ENCODE measurements around the gene LRRTM2. TPM values are rescaled to one million over a fixed set of nuclear protein-coding genes. Genes with fewer than 3 reads are reported as not detected.

LRRTM2 gene
- polyA plus RNA-seq, 2 of the 4 experiments (the other 2 are of a cell fraction) = not detected

- TF ChIP-seq NPAS2 (CRISPR knock-in tag; IDR thresholded peaks at IDR 0.05; ENCODE audit: borderline replicate concordance) = no peak
- TF ChIP-seq HOXA7 (CRISPR knock-in tag; IDR thresholded peaks at IDR 0.05) = no peak
- TF ChIP-seq EHMT2 (IDR thresholded peaks at IDR 0.05; ENCODE audit: low read depth) = no peak
- no peak for TF ChIP-seq RFX5 (IDR thresholded peaks at IDR 0.05)
- TF ChIP-seq BCL3 (IDR thresholded peaks at IDR 0.05) = no peak
- no peak for TF ChIP-seq NR3C1 (IDR thresholded peaks at IDR 0.05)
- no peak for TF ChIP-seq HOXB13 (CRISPR knock-in tag; IDR thresholded peaks at IDR 0.05; ENCODE audit: low read depth)
These were observed 4.5 kb downstream of the LRRTM2 start (continued) for GRCh38 chr5:138870611-138871010.

- Histone ChIP-seq H3K4me1 (peaks cover 36% of the 10 kb centered on the region), H3K9me3 (no peaks in the 10 kb centered on the region), H3K27ac (peak overlapping the region in 1 of 2 experiments; percentile 38; a peak in 2 of 6 replicates), H3K4me3 (no peak overlapping the region), H3K4me2 (peak overlapping the region; percentile 47)
- DNase-seq (ENCODE audit: low read depth in 1 of 2, low spot score in 1 of 2) = no peak
- 29% methylated on average over 5 of the region's 5 CpGs for whole genome bisulfite sequencing (ENCODE audit: missing lambda C conversion rate)
- FAIRE-seq = no peak
- TF ChIP-seq EP300 (IDR thresholded peaks at IDR 0.05) = no peak
- ChIA-PET CTCF (interaction anchor here (1.1 to 1.4 kb wide), 2 partner anchors 9 to 45 kb away, joined by 3 read pairs; no protein-coding TSS in a partner anchor), POLR2A (no interaction called here)
- ATAC-seq = peak; percentile 58 to 78; a peak in 4 of 6 replicates
These were observed 5.2 kb downstream of the LRRTM2 start for GRCh38 chr5:138869763-138870500.

- DNase-seq (ENCODE audit: low read depth in 1 of 2, low spot score in 1 of 2) (no peak), FAIRE-seq (no peak), ATAC-seq (no peak)
- POLR2A ChIA-PET = no interaction called here
- no peak for TF ChIP-seq HDAC2 (IDR thresholded peaks at IDR 0.05)
- TF ChIP-seq EP300 (IDR thresholded peaks at IDR 0.05) = no peak
- TF ChIP-seq JUN (IDR thresholded peaks at IDR 0.05) = no peak
- no peak for TF ChIP-seq ELK1 (IDR thresholded peaks at IDR 0.05; ENCODE audit: low read depth, low read length)
- TF ChIP-seq TFCP2L1 (CRISPR knock-in tag; IDR thresholded peaks at IDR 0.05) = no peak
- TF ChIP-seq CBX2 (IDR thresholded peaks at IDR 0.05; ENCODE audit: borderline replicate concordance, low read depth) = no peak
- no peak for TF ChIP-seq ZC3H11A (IDR thresholded peaks at IDR 0.05)
- TF ChIP-seq FOSB (CRISPR knock-in tag; IDR thresholded peaks at IDR 0.05) = no peak
- TF ChIP-seq RFX5 (IDR thresholded peaks at IDR 0.05) = no peak
- TF ChIP-seq BHLHE40 (IDR thresholded peaks at IDR 0.05; ENCODE audit: low read depth, low read length) = no peak
- TF ChIP-seq CTCF (IDR thresholded peaks at IDR 0.05) = no peak
- no peak for TF ChIP-seq SREBF2 (IDR thresholded peaks at IDR 0.05)
- no peak for TF ChIP-seq FOXS1 (CRISPR knock-in tag; IDR thresholded peaks at IDR 0.05)
- no peak for TF ChIP-seq HOXB5 (CRISPR knock-in tag; IDR thresholded peaks at IDR 0.05)
- TF ChIP-seq RCOR1 (IDR thresholded peaks at IDR 0.05; ENCODE audit: low read depth, low read length) = no peak
- Histone ChIP-seq H3K4me3 (no peak overlapping the region), H3K4me2 (no peak overlapping the region; the same call in 2 of the 3 replicates), H3K4me1 (peaks cover 36% of the 10 kb centered on the region), H3K27ac (no peak overlapping the region), H3K9me3 (no peaks in the 10 kb centered on the region)
- WGBS (ENCODE audit: missing lambda C conversion rate) = 51% methylated on average over 1 of the region's 1 CpG
- CTCF ChIA-PET = interaction anchor here (1.0 to 1.1 kb wide), 3 partner anchors 8 to 44 kb away, joined by 3 read pairs; no protein-coding TSS in a partner anchor
These were observed 6.1 kb downstream of the LRRTM2 start for GRCh38 chr5:138869038-138869437.
